Activated naive CD4-positive, alpha-beta T cell treated with anti-CD3 and anti-CD28 coated beads, Interleukin-2, amount 10 ng/mL, durations not matched to agents 7 days and 5 days (primary cell): ENCODE results near the gene SPIRE2.
A peak's percentile ranks its signal among the peaks of the same experiment; 100 is the strongest.
"Not testable (repeated sequence)": the region's sequence is repeated elsewhere in the genome, so short reads cannot be mapped to it uniquely, and the experiment has no call there.

Source experiments
- CTCF ChIA-PET: fragments of 350-600 bp; sonication (Branson Sonifier 250); formaldehyde crosslinking; loops from one replicate; lab custom pipeline; 2021; ENCODE audit warnings: antibody characterized with exemption; lab: Charles Lee
- DNase-seq: peaks from one replicate; pipeline ENCODE4 v3.0.0-alpha.2; 2020
- H3K27ac Mint-ChIP-seq: one replicate; pipeline ENCODE4 v1.8.0; 2021; ENCODE audit warnings: mild to moderate bottlenecking, moderate library complexity, mixed read lengths
- H3K27me3 Mint-ChIP-seq: one replicate; pipeline ENCODE4 v1.8.0; 2021; ENCODE audit warnings: mild to moderate bottlenecking, mixed read lengths
- H3K36me3 Mint-ChIP-seq: one replicate; pipeline ENCODE4 v1.8.0; 2021; ENCODE audit warnings: mixed read lengths
- H3K4me1 Mint-ChIP-seq: one replicate; pipeline ENCODE4 v1.8.0; 2021; ENCODE audit warnings: mixed read lengths
- H3K4me3 Mint-ChIP-seq: one replicate; pipeline ENCODE4 v1.8.0; 2021; ENCODE audit warnings: mild to moderate bottlenecking, moderate library complexity, mixed read lengths
- H3K9me3 Mint-ChIP-seq: one replicate; pipeline ENCODE4 v1.8.0; 2021; ENCODE audit warnings: mixed read lengths

The SPIRE2 gene

DNA sequence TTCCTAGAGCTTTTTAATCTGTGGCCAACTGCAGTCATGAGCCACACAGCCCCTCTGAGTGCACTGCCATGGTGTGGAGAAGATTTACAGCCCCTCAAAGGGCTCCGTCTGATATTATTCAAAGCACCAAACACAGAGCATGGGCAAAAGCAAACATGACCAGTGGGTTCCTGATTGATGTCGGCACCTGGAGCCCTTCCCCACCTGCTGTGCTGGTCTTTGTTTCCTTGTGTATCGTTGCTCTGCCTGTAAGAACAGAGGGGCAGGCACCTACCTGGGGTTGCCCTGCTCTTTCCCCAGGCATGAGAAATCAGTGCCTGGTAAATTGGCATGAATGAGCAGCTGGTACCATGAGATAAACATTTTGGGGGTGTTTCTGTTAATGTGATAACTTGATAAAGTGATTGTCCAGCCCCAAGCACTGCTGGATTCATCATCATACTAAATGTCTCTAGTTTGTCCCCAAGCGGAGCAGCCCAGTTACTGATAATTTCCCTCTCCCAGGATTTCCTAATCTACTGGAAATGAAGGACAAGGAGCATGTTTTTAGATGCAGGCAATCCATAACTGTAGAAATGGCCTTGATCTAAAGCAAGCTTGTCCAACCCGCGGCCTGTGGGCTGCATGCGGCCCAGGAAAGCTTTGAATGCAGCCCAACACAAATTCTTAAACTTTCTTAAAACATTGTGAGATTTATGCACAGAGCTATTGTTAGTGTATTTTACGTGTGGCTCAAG, 5.0 kb upstream of the SPIRE2 start:
- no peak overlapping the region for H3K4me3 Mint-ChIP-seq
- no peak overlapping the region for H3K27ac Mint-ChIP-seq
- CTCF ChIA-PET, result interaction anchor here (0.9 kb wide), 1 partner anchor 37 kb away, joined by 3 read pairs; no protein-coding TSS in a partner anchor
- DNase-seq, result no peak
- H3K9me3 Mint-ChIP-seq, result no peaks in the 10 kb centered on the region
- peaks cover 31% of the 10 kb centered on the region for H3K27me3 Mint-ChIP-seq
- no peaks in the 10 kb centered on the region for H3K36me3 Mint-ChIP-seq
- H3K4me1 Mint-ChIP-seq, result peaks cover 17% of the 10 kb centered on the region

DNA sequence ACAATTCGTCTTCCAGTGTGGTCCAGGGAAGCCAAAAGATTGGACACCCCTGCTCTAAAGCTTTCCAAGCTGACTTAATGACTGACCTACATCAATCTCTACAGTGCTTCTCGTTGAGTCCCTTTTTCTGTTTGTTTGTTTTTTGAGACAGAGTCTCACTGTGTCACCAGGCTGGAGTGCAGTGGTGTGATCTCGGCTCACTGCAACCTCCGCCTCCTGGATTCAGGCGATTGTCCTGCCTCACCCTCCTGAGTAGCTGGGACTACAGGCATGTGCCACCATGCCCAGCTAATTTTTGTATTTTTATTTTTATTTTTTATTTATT, 4.5 kb upstream of the SPIRE2 start:
- DNase-seq, H3K9me3 Mint-ChIP-seq, H3K4me3 Mint-ChIP-seq, H3K36me3 Mint-ChIP-seq, H3K27ac Mint-ChIP-seq: not testable (repeated sequence)
- CTCF ChIA-PET, result interaction anchor here (0.9 kb wide), 1 partner anchor 36 kb away, joined by 3 read pairs; no protein-coding TSS in a partner anchor
- Mint-ChIP-seq H3K4me1 (peaks cover 12% of the 10 kb centered on the region), H3K27me3 (peaks cover 31% of the 10 kb centered on the region)

DNA sequence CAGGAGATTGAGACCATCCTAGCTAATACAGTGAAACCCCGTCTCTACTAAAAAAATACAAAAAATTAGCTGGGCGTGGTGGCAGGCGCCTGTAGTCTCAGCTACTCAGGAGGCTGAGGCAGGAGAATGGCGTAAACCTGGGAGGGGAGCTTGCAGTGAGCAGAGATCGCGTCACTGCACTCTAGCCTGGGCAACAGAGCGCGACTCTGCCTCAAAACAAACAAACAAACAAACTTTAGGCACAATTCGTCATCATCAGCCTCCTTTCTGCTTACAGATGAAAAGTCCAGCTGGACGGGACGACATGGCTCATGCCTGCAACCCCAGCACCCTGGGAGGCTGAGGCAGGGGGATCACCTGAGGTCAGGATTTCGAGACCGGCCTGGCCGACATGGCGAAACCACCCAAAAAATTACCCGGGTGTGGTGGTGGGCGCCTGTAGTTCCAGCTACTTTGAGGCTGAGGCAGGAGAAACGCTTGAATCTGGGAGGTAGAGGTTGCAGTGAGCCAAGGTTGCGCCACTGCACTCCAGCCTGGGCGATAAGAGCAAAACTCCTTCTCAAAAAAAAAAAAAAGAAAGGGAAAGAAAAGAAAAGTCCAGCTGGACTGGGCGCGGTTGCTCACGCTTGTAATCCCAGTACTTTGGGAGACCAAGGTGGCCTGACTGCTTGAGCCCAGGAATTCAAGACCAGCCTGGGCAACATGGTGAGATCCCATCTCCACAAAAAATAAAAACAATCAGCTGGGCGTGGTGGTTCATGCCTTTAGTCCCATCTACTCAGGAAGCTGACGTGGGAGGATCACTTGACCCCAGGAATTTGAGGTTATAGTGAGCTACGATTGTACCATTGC, 1.5 kb upstream of the SPIRE2 start:
- no peaks in the 10 kb centered on the region for H3K36me3 Mint-ChIP-seq
- peaks cover 5% of the 10 kb centered on the region for H3K4me1 Mint-ChIP-seq
- no peak overlapping the region for H3K4me3 Mint-ChIP-seq
- no peak for DNase-seq
- H3K9me3 Mint-ChIP-seq, result no peaks in the 10 kb centered on the region
- CTCF ChIA-PET, result interaction anchor here (0.7 to 1.0 kb wide), 2 partner anchors 11 to 119 kb away, joined by 3 to 4 read pairs; no protein-coding TSS in a partner anchor
- no peak overlapping the region for H3K27ac Mint-ChIP-seq
- peaks cover 53% of the 10 kb centered on the region for H3K27me3 Mint-ChIP-seq

DNA sequence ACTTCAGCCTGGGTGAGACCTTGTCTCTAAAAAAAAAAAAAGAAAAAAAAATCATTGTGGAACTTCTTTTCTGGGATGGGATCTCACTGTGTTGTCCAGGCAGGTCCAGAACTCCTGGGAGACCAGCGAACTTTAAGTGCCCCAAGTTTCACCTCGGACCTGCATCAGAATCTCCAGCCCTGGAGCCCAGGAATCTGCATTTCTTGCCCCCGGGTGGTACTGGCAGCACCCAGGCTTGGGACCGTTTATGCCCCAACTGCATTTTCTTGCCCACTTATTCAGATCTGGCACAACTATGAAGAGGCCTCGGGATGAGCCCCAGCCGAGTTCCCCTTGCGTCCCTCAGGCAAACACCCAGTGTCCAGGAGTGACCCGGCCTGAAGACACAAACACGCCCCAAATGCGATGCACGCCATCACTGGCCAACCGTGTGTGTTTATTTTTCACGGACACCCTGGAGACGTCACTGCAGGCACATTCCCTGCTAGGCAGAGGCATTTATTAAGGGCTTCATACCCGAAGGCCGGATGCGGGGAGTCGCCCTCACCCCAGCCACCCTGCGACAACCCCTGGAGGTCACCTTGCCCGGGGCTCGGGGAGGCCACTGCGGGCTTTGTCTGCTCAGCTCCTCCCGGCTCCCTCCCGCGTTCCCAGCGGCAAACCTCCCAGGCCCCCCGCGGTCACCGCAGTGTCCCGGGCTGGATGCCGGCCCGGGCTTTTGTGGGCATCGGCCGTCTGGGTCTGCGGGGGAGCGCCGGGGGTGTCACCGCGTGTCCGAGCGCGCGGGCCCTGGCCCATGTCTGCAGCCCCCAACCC, 684 bp upstream of the SPIRE2 start:
- H3K9me3 Mint-ChIP-seq, result no peaks in the 10 kb centered on the region
- H3K27me3 Mint-ChIP-seq, result peaks cover 61% of the 10 kb centered on the region
- no peak overlapping the region for H3K27ac Mint-ChIP-seq
- CTCF ChIA-PET, result no interaction called here
- peak overlapping the region; percentile 51 for H3K4me3 Mint-ChIP-seq
- no peaks in the 10 kb centered on the region for H3K36me3 Mint-ChIP-seq
- H3K4me1 Mint-ChIP-seq, result peaks cover 5% of the 10 kb centered on the region
- peak; percentile 26 for DNase-seq

DNA sequence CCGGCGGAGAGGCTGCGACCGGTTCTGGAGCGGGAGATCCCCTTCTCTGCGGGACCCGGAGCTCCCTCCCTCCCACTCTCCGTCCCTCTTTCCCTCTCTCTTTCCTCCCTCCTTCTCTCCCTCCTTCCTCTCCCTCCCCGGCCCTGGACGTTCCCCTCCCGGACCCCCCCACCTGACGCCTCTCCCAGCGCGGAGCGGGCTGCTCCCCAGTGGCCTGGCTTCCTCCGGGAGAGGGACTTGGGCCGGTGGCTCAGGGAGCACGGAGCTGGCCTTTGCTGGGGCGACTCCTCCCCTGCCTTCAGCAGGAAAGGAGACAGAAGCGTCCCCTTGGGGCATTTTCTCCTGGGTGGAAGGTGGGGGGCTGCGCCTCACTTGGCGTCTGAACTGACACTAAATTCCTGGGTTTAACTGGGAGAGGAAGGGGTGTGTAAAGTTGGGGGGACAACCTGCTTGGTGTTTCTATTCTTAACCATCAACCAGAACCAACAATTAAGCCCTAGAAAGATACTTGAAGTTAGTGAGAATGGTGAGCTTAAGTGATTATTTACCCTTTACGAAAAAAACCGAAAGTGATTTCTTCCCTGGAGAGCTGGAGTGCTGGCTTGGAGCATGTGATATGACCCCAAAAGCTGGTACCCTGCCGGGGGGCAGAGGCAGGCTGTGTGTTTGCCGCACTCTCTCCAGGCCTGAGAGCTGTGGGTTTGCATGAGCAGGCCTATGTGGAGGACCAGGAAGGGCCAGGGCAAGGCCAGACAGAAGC, 775 bp downstream of the SPIRE2 start:
- Mint-ChIP-seq H3K36me3 (no peaks in the 10 kb centered on the region), H3K4me3 (peak overlapping the region; percentile 53), H3K9me3 (no peaks in the 10 kb centered on the region), H3K4me1 (peaks cover 5% of the 10 kb centered on the region), H3K27me3 (peaks cover 67% of the 10 kb centered on the region), H3K27ac (no peak overlapping the region)
- CTCF ChIA-PET, result no interaction called here
- DNase-seq, result no peak

DNA sequence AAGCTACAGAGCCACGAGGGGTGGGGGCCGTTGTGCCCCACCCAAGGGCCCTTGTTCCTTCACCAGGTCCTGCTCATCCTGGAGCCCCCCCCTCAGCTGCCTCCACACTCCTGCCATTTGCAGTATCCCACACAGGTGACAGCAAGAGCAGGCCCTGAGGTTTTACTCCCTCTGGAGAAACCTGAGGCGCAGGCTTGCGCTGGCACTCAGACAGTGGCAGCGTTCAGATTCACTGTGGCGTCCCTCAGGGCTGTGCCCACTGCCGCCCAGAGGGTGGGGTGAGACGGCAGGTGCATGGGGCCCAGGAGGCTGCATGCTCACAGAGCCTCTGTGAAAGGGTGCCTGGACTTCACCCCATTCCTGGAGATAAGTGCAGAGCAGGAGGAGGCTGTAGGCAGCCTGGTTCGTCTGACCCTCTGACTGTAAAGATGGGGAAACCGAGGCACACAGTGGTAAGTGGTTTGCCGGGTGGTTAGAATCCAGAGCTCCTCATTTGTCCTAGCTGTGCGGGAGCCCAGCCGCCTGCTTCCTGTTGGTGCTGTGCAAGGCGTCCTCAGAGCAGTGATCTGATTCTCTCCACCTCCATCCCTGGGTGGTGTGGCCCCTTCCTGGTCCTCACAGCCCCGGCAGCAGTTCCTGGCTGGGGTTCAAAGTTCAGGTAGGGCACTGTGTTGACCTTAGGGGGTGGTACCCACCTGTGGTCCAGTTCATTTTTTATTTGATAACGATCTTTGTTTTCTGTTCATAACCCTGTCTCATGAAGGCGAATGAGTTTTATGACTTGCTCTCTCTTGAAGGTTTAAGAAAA, 1.6 kb downstream of the SPIRE2 start:
- Mint-ChIP-seq H3K4me1 (peaks cover 5% of the 10 kb centered on the region), H3K4me3 (no peak overlapping the region), H3K36me3 (no peaks in the 10 kb centered on the region), H3K9me3 (peaks cover 3% of the 10 kb centered on the region), H3K27ac (no peak overlapping the region), H3K27me3 (peaks cover 68% of the 10 kb centered on the region)
- CTCF ChIA-PET, result no interaction called here
- no peak for DNase-seq

DNA sequence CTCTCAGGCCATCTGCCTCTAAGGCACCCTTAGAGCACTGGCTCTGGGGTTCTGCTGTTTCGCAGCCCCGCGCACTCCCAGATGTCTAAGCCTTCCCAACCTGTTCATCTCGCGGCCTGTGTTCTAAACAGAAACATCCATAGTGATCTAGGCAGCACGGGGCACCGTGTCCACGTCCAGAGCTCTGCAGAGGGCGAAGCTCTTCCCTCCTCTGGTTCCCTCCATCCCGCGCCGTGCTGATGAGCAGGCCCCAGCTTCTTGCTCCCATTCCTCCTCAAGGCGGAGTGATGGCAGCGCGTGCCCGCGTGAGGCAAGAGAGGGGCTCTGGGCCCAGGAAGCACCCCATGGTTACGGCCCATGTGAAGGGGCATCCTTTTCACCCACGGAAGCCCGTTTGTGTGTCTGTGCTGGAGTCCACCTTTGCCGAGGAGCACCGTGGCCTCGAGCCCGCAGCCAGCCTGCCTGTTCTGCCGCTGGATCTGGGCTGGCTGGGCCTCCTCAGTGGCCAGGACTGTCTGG, 3.6 kb downstream of the SPIRE2 start:
- no peak overlapping the region for H3K27ac Mint-ChIP-seq
- H3K4me1 Mint-ChIP-seq, result peaks cover 8% of the 10 kb centered on the region
- CTCF ChIA-PET, result no interaction called here
- H3K36me3 Mint-ChIP-seq, result no peaks in the 10 kb centered on the region
- H3K9me3 Mint-ChIP-seq, result peaks cover 7% of the 10 kb centered on the region
- H3K27me3 Mint-ChIP-seq, result peaks cover 63% of the 10 kb centered on the region
- H3K4me3 Mint-ChIP-seq, result no peak overlapping the region
- no peak for DNase-seq

DNA sequence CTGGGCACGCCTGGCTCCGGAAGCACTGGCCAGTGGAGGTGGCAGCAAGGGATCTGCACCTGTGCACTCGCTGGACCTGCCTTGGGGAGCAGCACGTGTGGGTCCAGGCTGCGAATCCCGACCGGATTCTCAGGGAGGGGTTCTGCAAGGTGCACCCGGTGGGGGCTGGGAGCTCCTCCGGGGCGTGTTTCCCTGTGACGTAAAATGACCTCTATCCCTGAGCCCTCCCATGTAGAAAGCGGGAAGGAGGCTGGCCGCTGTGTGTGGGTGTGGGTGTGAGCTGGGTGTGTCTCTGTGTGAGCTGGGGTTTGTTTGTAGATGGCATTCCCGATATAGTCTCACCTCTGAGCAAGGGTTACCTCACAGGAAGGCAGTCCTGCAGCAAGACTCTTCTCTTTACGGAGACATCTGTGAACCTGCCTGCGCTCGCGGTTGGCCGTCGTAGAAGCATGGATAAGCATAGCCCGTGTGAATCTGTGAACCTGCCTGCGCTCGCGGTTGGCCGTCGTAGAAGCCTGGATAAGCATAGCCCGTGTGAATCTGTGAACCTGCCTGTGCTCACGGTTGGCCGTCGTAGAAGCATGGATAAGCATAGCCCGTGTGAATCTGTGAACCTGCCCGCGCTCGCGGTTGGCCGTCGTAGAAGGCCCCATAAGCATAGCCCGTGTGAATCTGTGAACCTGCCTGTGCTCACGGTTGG, 5.5 kb downstream of the SPIRE2 start:
- H3K27me3 Mint-ChIP-seq, result peaks cover 61% of the 10 kb centered on the region
- CTCF ChIA-PET, H3K36me3 Mint-ChIP-seq: not testable (repeated sequence)

DNA sequence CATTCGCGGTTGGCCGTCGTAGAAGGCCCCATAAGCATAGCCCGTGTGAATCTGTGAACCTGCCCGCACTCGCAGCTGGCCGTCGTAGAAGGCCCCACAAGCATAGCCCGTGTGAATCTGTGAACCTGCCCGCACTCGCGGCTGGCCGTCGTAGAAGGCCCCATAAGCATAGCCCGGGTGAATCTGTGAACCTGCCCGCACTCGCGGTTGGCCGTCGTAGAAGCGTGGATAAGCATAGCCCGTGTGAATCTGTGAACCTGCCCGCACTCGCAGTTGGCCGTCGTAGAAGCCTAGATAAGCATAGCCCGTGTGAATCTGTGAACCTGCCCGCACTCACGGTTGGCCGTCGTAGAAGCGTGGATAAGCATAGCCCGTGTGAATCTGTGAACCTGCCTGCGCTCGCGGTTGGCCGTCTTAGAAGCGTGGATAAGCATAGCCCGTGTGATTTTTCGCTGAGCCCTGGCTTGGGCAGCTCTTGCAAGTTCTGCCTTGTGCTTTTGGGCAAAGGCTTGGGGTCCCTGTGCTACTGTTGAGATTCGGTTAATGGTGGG, 6.6 kb downstream of the SPIRE2 start:
- CTCF ChIA-PET, H3K4me3 Mint-ChIP-seq, H3K9me3 Mint-ChIP-seq, DNase-seq, H3K36me3 Mint-ChIP-seq, H3K27ac Mint-ChIP-seq: not testable (repeated sequence)
- Mint-ChIP-seq H3K4me1 (peaks cover 23% of the 10 kb centered on the region), H3K27me3 (peaks cover 54% of the 10 kb centered on the region)

More for the DNA sequence above, 5.5 kb downstream of the SPIRE2 start:
- not testable (repeated sequence) for H3K27ac Mint-ChIP-seq, DNase-seq, H3K9me3 Mint-ChIP-seq, H3K4me3 Mint-ChIP-seq
- peaks cover 22% of the 10 kb centered on the region for H3K4me1 Mint-ChIP-seq

DNA sequence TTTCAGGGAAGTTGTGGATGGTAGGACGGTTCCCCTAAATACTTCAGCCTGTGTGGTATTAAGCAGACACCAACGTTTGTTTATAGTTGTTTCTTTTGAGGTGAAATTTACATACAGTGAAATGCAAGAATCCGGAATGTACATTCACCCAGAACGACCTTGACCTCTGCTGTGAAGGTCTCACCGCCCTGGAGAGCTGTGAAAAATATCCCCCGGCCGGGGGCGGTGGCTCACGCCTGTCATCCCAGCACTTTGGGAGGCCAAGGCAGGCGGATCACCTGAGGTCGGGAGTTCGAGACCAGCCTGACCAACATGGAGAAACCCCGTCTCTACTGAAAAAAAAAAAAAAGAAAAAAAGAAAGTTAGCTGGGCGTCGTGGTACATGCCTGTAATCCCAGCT, 8.2 kb downstream of the SPIRE2 start:
- H3K36me3 Mint-ChIP-seq, H3K27ac Mint-ChIP-seq, DNase-seq, CTCF ChIA-PET, H3K4me3 Mint-ChIP-seq, H3K9me3 Mint-ChIP-seq: not testable (repeated sequence)
- Mint-ChIP-seq H3K4me1 (peaks cover 30% of the 10 kb centered on the region), H3K27me3 (peaks cover 48% of the 10 kb centered on the region)

DNA sequence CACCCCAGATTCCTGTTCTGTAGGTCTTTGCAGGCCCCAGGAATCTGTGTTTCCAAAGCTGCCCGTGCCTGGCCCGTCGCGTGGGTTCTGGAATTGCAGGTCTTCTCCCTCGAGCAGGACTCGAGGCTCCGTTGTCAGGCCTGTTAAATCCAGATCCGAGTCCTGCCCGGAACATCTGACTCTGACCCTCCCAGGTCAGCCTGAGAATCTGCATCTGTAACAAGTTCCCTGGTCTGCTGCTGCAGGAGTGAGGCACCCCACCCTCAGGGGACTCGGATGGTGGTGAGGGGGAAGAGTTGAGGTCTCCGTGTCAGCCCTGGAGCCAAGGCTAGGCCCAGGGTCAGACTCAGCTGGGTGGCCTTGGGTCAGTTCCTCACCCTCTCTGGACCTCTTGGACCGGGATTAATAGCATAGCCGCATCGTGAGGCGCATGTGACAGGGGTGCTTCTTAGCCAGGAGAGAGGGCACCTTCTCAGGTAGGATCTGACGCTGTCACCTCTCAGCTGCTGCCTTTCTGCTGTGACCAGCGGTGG, 8.8 kb downstream of the SPIRE2 start:
- Mint-ChIP-seq H3K9me3 (peaks cover 7% of the 10 kb centered on the region), H3K4me3 (no peak overlapping the region), H3K27ac (peak overlapping the region; percentile 91), H3K27me3 (peaks cover 42% of the 10 kb centered on the region), H3K36me3 (no peaks in the 10 kb centered on the region), H3K4me1 (peaks cover 30% of the 10 kb centered on the region)
- CTCF ChIA-PET, result interaction anchor here (1.6 kb wide), 1 partner anchor 23 kb away, joined by 6 read pairs; no protein-coding TSS in a partner anchor
- DNase-seq, result no peak

DNA sequence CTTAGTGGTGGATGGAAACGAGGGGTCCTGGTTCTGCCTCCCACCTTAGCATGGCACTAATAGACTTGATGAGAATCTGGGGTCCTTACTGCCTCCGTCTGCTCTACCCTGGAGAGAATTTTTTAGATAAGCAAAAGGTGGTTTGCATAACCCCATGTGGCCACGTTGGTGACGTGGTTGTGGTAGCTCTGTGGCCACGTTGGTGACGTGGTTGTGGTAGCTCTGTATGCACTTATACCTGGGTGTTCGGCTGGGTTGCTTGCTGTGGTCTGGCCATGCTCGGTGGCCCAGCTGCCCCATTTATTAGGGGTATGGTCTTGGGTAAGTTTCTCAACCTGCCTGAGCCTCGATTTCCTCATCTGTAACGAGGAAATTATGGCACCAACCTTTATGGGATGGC, 13.0 kb downstream of the SPIRE2 start:
- H3K4me1 Mint-ChIP-seq, result peaks cover 48% of the 10 kb centered on the region
- H3K9me3 Mint-ChIP-seq, result no peaks in the 10 kb centered on the region
- H3K36me3 Mint-ChIP-seq, result no peaks in the 10 kb centered on the region
- H3K27me3 Mint-ChIP-seq, result peaks cover 42% of the 10 kb centered on the region
- no peak overlapping the region for H3K4me3 Mint-ChIP-seq
- CTCF ChIA-PET, result interaction anchor here (1.4 kb wide), 1 partner anchor 19 kb away, joined by 8 read pairs; no protein-coding TSS in a partner anchor
- H3K27ac Mint-ChIP-seq, result no peak overlapping the region
- peak; percentile 49 for DNase-seq
